GM23338 (cell line): ENCODE results near the gene AP2A2. TPM values are rescaled to one million over a fixed set of nuclear protein-coding genes. Genes with fewer than 3 reads are reported as not detected.

ENCODE experiments used
- ATAC-seq: fragments of 200-7000 bp; cut with Tn5 transposase; 3 replicates; pipeline ENCODE4 v1.9.1; 2020
- DNase-seq: peaks from one replicate; pipeline ENCODE4 v3.0.0-alpha.2; 2015; ENCODE audit warnings: low spot score
- H2AFZ ChIP-seq: fragments of 200-600 bp; sonication (generic); 2 replicates; pipeline ENCODE4 v1.8.0; 2016; ENCODE audit warnings: antibody characterized with exemption, mild to moderate bottlenecking, moderate library complexity
- H3F3A ChIP-seq: fragments of 200-600 bp; sonication (generic); replicated peaks from 2 replicates; pipeline ENCODE4 v1.8.0; 2017; ENCODE audit warnings: antibody characterized with exemption, mixed run types, low read depth
- H3K27ac ChIP-seq: fragments of 200-600 bp; sonication (generic); 2 replicates; pipeline ENCODE4 v1.6.1; 2016; ENCODE audit warnings: low read depth
- H3K27me3 ChIP-seq: fragments of 200-600 bp; sonication (generic); 2 replicates; pipeline ENCODE4 v1.8.0; 2016; ENCODE audit warnings: mild to moderate bottlenecking, mixed run types, moderate library complexity; ENCODE audit not compliant: insufficient read depth
- H3K36me3 ChIP-seq: fragments of 200-600 bp; sonication (generic); 2 replicates; pipeline ENCODE4 v1.8.0; 2016; ENCODE audit warnings: mild to moderate bottlenecking; ENCODE audit not compliant: insufficient read depth
- H3K4me1 ChIP-seq: fragments of 200-600 bp; sonication (generic); 2 replicates; pipeline ENCODE4 v1.8.0; 2016; ENCODE audit warnings: mild to moderate bottlenecking, moderate library complexity; ENCODE audit not compliant: insufficient read depth
- H3K4me2 ChIP-seq: fragments of 200-600 bp; sonication (generic); 2 replicates; pipeline ENCODE4 v1.7.1; 2017; ENCODE audit warnings: mixed run types
- H3K4me3 ChIP-seq: fragments of 200-600 bp; sonication (generic); 2 replicates; pipeline ENCODE4 v1.6.1; 2016; ENCODE audit warnings: mixed run types
- H3K79me2 ChIP-seq: fragments of 200-600 bp; sonication (generic); replicated peaks from 2 replicates; pipeline ENCODE4 v1.8.0; 2017; ENCODE audit warnings: mild to moderate bottlenecking; ENCODE audit not compliant: insufficient read depth
- H3K9me2 ChIP-seq: fragments of 200-600 bp; sonication (generic); 2 replicates; pipeline ENCODE4 v1.8.0; 2017; ENCODE audit not compliant: insufficient read depth
- H4K20me1 ChIP-seq: fragments of 200-600 bp; sonication (generic); replicated peaks from 2 replicates; pipeline ENCODE4 v1.8.0; 2017; ENCODE audit warnings: mild to moderate bottlenecking; ENCODE audit not compliant: insufficient read depth
- H3K27ac Mint-ChIP-seq: 2 replicates; pipeline ENCODE4 v1.8.0; 2020; ENCODE audit warnings: inconsistent platforms, mild to moderate bottlenecking, moderate library complexity, mixed read lengths
- H3K27me3 Mint-ChIP-seq: 3 replicates; pipeline ENCODE4 v1.8.0; 2022; ENCODE audit warnings: low read depth, mild to moderate bottlenecking, moderate library complexity, mixed read lengths, inconsistent platforms; ENCODE audit not compliant: insufficient read depth, poor library complexity
- H3K36me3 Mint-ChIP-seq: 3 replicates; pipeline ENCODE4 v1.8.0; 2021; ENCODE audit warnings: low read depth, mild to moderate bottlenecking, inconsistent platforms, moderate library complexity, mixed read lengths
- H3K4me1 Mint-ChIP-seq: 3 replicates; pipeline ENCODE4 v1.8.0; 2020; ENCODE audit warnings: mild to moderate bottlenecking, inconsistent platforms, mixed read lengths
- H3K4me3 Mint-ChIP-seq: 3 replicates; pipeline ENCODE4 v1.8.0; 2021; ENCODE audit warnings: moderate library complexity, mild to moderate bottlenecking, inconsistent platforms, mixed read lengths
- H3K9me3 Mint-ChIP-seq: 3 replicates; pipeline ENCODE4 v1.8.0; 2020; ENCODE audit warnings: moderate library complexity, mild to moderate bottlenecking, inconsistent platforms, mixed read lengths
- CTCF ChIP-seq, 2 experiments: fragments of 200-600 bp in 1 of 2; sonication (generic) in 1 of 2; conservative IDR thresholded peaks; 2 replicates each; pipeline versions ENCODE4 v1.5.1 to v1.6.1; 2016 to 2017; ENCODE audit warnings: antibody characterized with exemption in 2 of 2, low read depth in 2 of 2, mild to moderate bottlenecking in 2 of 2, moderate library complexity in 1 of 2
- ETS1 ChIP-seq: IDR thresholded peaks from 2 replicates; pipeline ENCODE4 v1.6.1; 2016; ENCODE audit warnings: antibody characterized with exemption
- EZH2 ChIP-seq: fragments of 200-600 bp; sonication (generic); IDR thresholded peaks from one replicate; pipeline ENCODE4 v1.8.0; 2017; ENCODE audit warnings: antibody characterized with exemption, mild to moderate bottlenecking, low read depth; ENCODE audit not compliant: unreplicated experiment
- JUNB ChIP-seq: IDR thresholded peaks from one replicate; pipeline ENCODE4 v1.6.1; 2016; ENCODE audit warnings: antibody characterized with exemption; ENCODE audit not compliant: unreplicated experiment
- NANOG ChIP-seq: IDR thresholded peaks from 2 replicates; pipeline ENCODE4 v1.6.1; 2016; ENCODE audit warnings: antibody characterized with exemption, borderline replicate concordance
- POLR2AphosphoS5 ChIP-seq: IDR thresholded peaks from 2 replicates; pipeline ENCODE4 v1.6.1; 2016; ENCODE audit warnings: antibody characterized with exemption, low read depth
- REST ChIP-seq: IDR thresholded peaks from one replicate; pipeline ENCODE4 v1.6.1; 2018; ENCODE audit warnings: antibody characterized with exemption; ENCODE audit not compliant: unreplicated experiment
- ZNF331 ChIP-seq: fragments of 250-450 bp; sonication (Bioruptor Pico); IDR thresholded peaks from 2 replicates; pipeline ENCODE4 v1.5.0; 2020; ENCODE audit warnings: low read depth, mild to moderate bottlenecking, moderate library complexity
- ZNF462 ChIP-seq: fragments of 250-450 bp; sonication (Bioruptor Pico); IDR thresholded peaks from 2 replicates; pipeline ENCODE4 v1.5.0; 2020; ENCODE audit warnings: mild to moderate bottlenecking, moderate library complexity
- polyA plus RNA-seq: library from polyadenylated mRNA; unstranded; fragments of >200 nt; fragmentation: Nextera tagmentation; extraction: Ambion mirVana; gene quantifications from 2 replicates; pipeline ENCODE4 v1.2.1, GENCODE V29; 2016
- total RNA-seq: library from RNA; depleted of rRNA; stranded (reverse); fragments of >200 nt; shearing (Covaris generic); gene quantifications from 2 replicates; pipeline ENCODE4 v1.2.3, GENCODE V29; 2014

The AP2A2 gene
- total and polyA plus RNA-seq, 2 experiments from 2014 or later, result 23.7 to 47.5 TPM

GRCh38 chr11:995752-996420, 70.2 kb downstream of the AP2A2 start (continued):
- no peak for TF ChIP-seq REST
- no peak for TF ChIP-seq ZNF331
- no peak for TF ChIP-seq CTCF (conservative IDR thresholded peaks at IDR 0.05; ENCODE audit: low read depth in 2 of 2)

DNA sequence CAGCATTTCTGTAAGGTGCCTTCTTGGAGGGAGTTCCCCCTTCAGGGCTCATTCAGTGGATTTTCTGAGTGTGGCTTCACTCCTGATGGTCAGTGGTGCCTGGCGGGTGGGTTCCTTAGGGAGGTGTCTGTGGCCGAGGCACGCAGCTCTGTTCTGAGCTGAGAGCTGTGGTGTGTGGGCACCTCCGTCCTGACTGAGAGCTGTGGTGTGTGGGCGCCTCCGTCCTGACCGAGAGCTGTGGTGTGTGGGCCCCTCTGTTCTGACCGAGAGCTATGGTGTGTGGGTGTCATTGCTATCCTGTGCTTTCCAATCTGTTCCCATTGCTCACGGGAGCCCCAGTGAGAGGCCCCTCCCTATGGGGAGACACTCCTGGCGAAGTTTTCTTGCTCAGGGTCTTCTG, 71.0 kb downstream of the AP2A2 start:
- ATAC-seq, result no peak
- TF ChIP-seq POLR2AphosphoS5, result no peak
- no peak for TF ChIP-seq NANOG
- TF ChIP-seq ETS1, result no peak
- TF ChIP-seq EZH2, result no peak
- no peak for TF ChIP-seq ZNF331
- no peak for TF ChIP-seq ZNF462 (CRISPR knock-in tag)
- TF ChIP-seq CTCF (conservative IDR thresholded peaks at IDR 0.05; ENCODE audit: low read depth in 2 of 2), result no peak
- no peak for TF ChIP-seq JUNB

More for the DNA sequence above, 71.0 kb downstream of the AP2A2 start:
- no peak overlapping the region for H3K4me3 Mint-ChIP-seq
- Histone ChIP-seq H3K9me2 (no peaks in the 10 kb centered on the region), H3K27me3 (no peaks in the 10 kb centered on the region), H3K79me2 (no peaks in the 10 kb centered on the region), H3K4me3 (no peak overlapping the region), H3K36me3 (no peaks in the 10 kb centered on the region; the same call in 1 of the 2 replicates), H3K4me2 (no peak overlapping the region), H3F3A (no peaks in the 10 kb centered on the region), H4K20me1 (no peaks in the 10 kb centered on the region), H2AFZ (no peak overlapping the region), H3K27ac (no peak overlapping the region), H3K4me1 (no peaks in the 10 kb centered on the region)
- peaks cover 14% of the 10 kb centered on the region for H3K27me3 Mint-ChIP-seq
- H3K9me3 Mint-ChIP-seq, result peaks cover 3% of the 10 kb centered on the region; the same call in 2 of the 3 replicates
- no peak overlapping the region; the same call in 1 of the 2 replicates for H3K27ac Mint-ChIP-seq
- H3K4me1 Mint-ChIP-seq, result peaks cover 2% of the 10 kb centered on the region; the same call in 1 of the 3 replicates
- no peak for DNase-seq
- H3K36me3 Mint-ChIP-seq, result peaks cover 49% of the 10 kb centered on the region
